HCT116 (cell line): ENCODE data around the gene RNU6-9. TPM values are rescaled to one million over a fixed set of nuclear protein-coding genes. Genes with fewer than 3 reads are reported as not detected.

Experiments
- ATAC-seq: fragments of 200-7000 bp; cut with Tn5 transposase; 2 replicates; pipeline ENCODE4 v1.9.1; 2020; ENCODE audit warnings: mild to moderate bottlenecking, moderate library complexity
- BruUV-seq: library from RNA; stranded (reverse); fragments of 400-500 nt; replicated peaks from 2 replicates; lab custom pipeline; 2021; lab: Mats Ljungman, UMichigan
- CTCF ChIA-PET: fragments of 300-600 bp; sonication (Branson Sonifier 250); formaldehyde crosslinking; loops from one replicate; lab custom pipeline; 2021; ENCODE audit warnings: antibody characterized with exemption; lab: Charles Lee
- POLR2A ChIA-PET: fragments of 300-600, 350-600 bp; sonication (Branson Sonifier 250); formaldehyde crosslinking; loops from one replicate; lab custom pipeline; 2021; ENCODE audit warnings: antibody characterized with exemption; lab: Charles Lee
- RAD21 ChIA-PET, 2 experiments: fragments of 300-600 bp; sonication (Branson Sonifier 250); formaldehyde crosslinking; loops; one replicate each; lab custom pipeline; 2023; ENCODE audit warnings: low total read pairs in 2 of 2; ENCODE audit not compliant: uncharacterized antibody in 2 of 2, unreplicated experiment in 2 of 2, low non-redundant PET in 1 of 2; lab: Charles Lee
- DNase-seq: peaks from one replicate; pipeline ENCODE4 v3.0.0-alpha.2; 2010; ENCODE audit warnings: low read depth, low spot score
- H2AFZ ChIP-seq: fragments of 200-600 bp; shearing (Covaris generic), sonication (generic); 2 replicates; pipeline ENCODE4 v1.6.1; 2017; ENCODE audit warnings: low read depth, mixed run types, mixed read lengths, antibody characterized with exemption, low read length; ENCODE audit not compliant: poor library complexity, severe bottlenecking
- H3K27ac ChIP-seq: 2 replicates; pipeline ENCODE4 v1.5.1; 2012; ENCODE audit warnings: low read depth, low read length
- H3K27me3 ChIP-seq: fragments of 200-600 bp; sonication (generic); 2 replicates; pipeline ENCODE4 v1.6.1; 2016; ENCODE audit warnings: mixed run types, low read length, mixed read lengths; ENCODE audit not compliant: insufficient read depth
- H3K36me3 ChIP-seq, 2 experiments: fragments of 200-500 bp in 1 of 2; fragments of 200-600 bp in 1 of 2; sonication (Bioruptor generic) in 1 of 2; sonication (generic) in 1 of 2; 2 replicates each; pipeline versions ENCODE4 v1.5.1 to v1.6.1; 2014 to 2016; ENCODE audit warnings: low read length in 2 of 2, inconsistent platforms in 1 of 2, mixed read lengths in 1 of 2, mixed run types in 1 of 2; ENCODE audit not compliant: insufficient read depth in 2 of 2, control insufficient read depth in 1 of 2
- H3K4me1 ChIP-seq, 2 experiments: fragments of 200-600 bp in 1 of 2; sonication (generic) in 1 of 2; 2 replicates each; pipeline versions ENCODE4 v1.5.1 to v1.6.1; 2012 to 2017; ENCODE audit warnings: low read length in 2 of 2, inconsistent platforms in 1 of 2, mild to moderate bottlenecking in 1 of 2, mixed read lengths in 1 of 2, mixed run types in 1 of 2, moderate library complexity in 1 of 2; ENCODE audit not compliant: insufficient read depth in 2 of 2, control insufficient read depth in 1 of 2
- H3K4me2 ChIP-seq: fragments of 200-600 bp; sonication (generic); 2 replicates; pipeline ENCODE4 v1.6.1; 2017; ENCODE audit warnings: mixed run types, low read length, mixed read lengths
- H3K4me3 ChIP-seq, 2 experiments: fragments of 200-600 bp in 1 of 2; sonication (generic) in 1 of 2; replicated peaks in 1 of 2; 2 replicates each; pipeline ENCODE4 v1.5.1; 2011 to 2016; ENCODE audit warnings: low read length in 2 of 2, control low read depth in 1 of 2, low read depth in 1 of 2, mild to moderate bottlenecking in 1 of 2, mixed read lengths in 1 of 2, mixed run types in 1 of 2
- H3K79me2 ChIP-seq: fragments of 200-600 bp; sonication (generic); 2 replicates; pipeline ENCODE4 v1.6.1; 2017; ENCODE audit warnings: mild to moderate bottlenecking, mixed run types, low read length, moderate library complexity, mixed read lengths; ENCODE audit not compliant: insufficient read depth
- H3K9ac ChIP-seq: fragments of 200-600 bp; sonication (generic); 2 replicates; pipeline ENCODE4 v1.6.1; 2016; ENCODE audit warnings: low read length, mixed read lengths
- H3K9me2 ChIP-seq: fragments of 200-600 bp; sonication (generic), shearing (Covaris generic); 2 replicates; pipeline ENCODE4 v1.6.1; 2017; ENCODE audit warnings: mixed run types, mild to moderate bottlenecking, moderate library complexity; ENCODE audit not compliant: insufficient read depth
- H3K9me3 ChIP-seq, 2 experiments: fragments of 200-500 bp in 1 of 2; fragments of 200-600 bp in 1 of 2; sonication (Bioruptor generic) in 1 of 2; sonication (generic) in 1 of 2; 2 replicates each; pipeline ENCODE4 v1.6.1; 2014 to 2017; ENCODE audit warnings: low read length in 2 of 2, mixed read lengths in 2 of 2, inconsistent platforms in 1 of 2, low read depth in 1 of 2, mild to moderate bottlenecking in 1 of 2, mixed run types in 1 of 2, moderate library complexity in 1 of 2; ENCODE audit not compliant: control insufficient read depth in 1 of 2, insufficient read depth in 1 of 2
- H4K20me1 ChIP-seq: fragments of 200-600 bp; sonication (generic), shearing (Covaris generic); 2 replicates; pipeline ENCODE4 v1.6.1; 2017; ENCODE audit warnings: mixed run types, mild to moderate bottlenecking, moderate library complexity; ENCODE audit not compliant: insufficient read depth
- ATF3 ChIP-seq: IDR thresholded peaks from 2 replicates; pipeline ENCODE4 v1.6.1; 2012
- CBX3 ChIP-seq: IDR thresholded peaks from 2 replicates; pipeline ENCODE4 v1.6.1; 2012; ENCODE audit warnings: low read depth
- CTCF ChIP-seq, 3 experiments: fragments of 200-600 bp in 1 of 3; sonication (generic) in 1 of 3; IDR thresholded peaks in 2 of 3; conservative IDR thresholded peaks in 1 of 3; 2 replicates each; pipeline ENCODE4 v1.5.1; 2012 to 2017; ENCODE audit warnings: low read depth in 2 of 3, low read length in 2 of 3, antibody characterized with exemption in 1 of 3, borderline replicate concordance in 1 of 3, control low read depth in 1 of 3, mild to moderate bottlenecking in 1 of 3, mixed read lengths in 1 of 3, mixed run types in 1 of 3, moderate library complexity in 1 of 3; ENCODE audit not compliant: insufficient read depth in 1 of 3
- EGR1 ChIP-seq: IDR thresholded peaks from 2 replicates; pipeline ENCODE4 v1.6.1; 2012; ENCODE audit warnings: low read depth
- ELF1 ChIP-seq: IDR thresholded peaks from 2 replicates; pipeline ENCODE4 v1.6.1; 2012; ENCODE audit warnings: low read depth, borderline replicate concordance
- EZH2phosphoT487 ChIP-seq: fragments of 200-600 bp; IDR thresholded peaks from 2 replicates; pipeline ENCODE4 v1.6.1; 2018; ENCODE audit warnings: antibody characterized with exemption, borderline replicate concordance
- FOSL1 ChIP-seq: IDR thresholded peaks from 2 replicates; pipeline ENCODE4 v1.6.1; 2012; ENCODE audit warnings: low read depth
- MAX ChIP-seq: IDR thresholded peaks from 2 replicates; pipeline ENCODE4 v1.6.1; 2012
- POLR2AphosphoS5 ChIP-seq: IDR thresholded peaks from 2 replicates; pipeline ENCODE4 v1.6.1; 2011; ENCODE audit warnings: mild to moderate bottlenecking, low read depth, low read length, moderate library complexity
- REST ChIP-seq: IDR thresholded peaks from 2 replicates; pipeline ENCODE4 v1.6.1; 2012; ENCODE audit warnings: low read depth
- SIN3A ChIP-seq: IDR thresholded peaks from 2 replicates; pipeline ENCODE4 v1.6.1; 2012; ENCODE audit warnings: low read depth
- SP1 ChIP-seq: IDR thresholded peaks from 2 replicates; pipeline ENCODE4 v1.6.1; 2012; ENCODE audit warnings: low read depth
- TCF7L2 ChIP-seq: IDR thresholded peaks from 2 replicates; pipeline ENCODE4 v1.7.0; 2011; ENCODE audit warnings: borderline replicate concordance, inconsistent platforms; ENCODE audit not compliant: insufficient read depth, insufficient read length; ENCODE audit errors: extremely low read depth
- YY1 ChIP-seq: IDR thresholded peaks from 2 replicates; pipeline ENCODE4 v1.6.1; 2011; ENCODE audit warnings: low read length, low read depth, moderate library complexity, mild to moderate bottlenecking; ENCODE audit not compliant: insufficient replicate concordance; ENCODE audit errors: extremely low read depth
- ZBTB33 ChIP-seq: IDR thresholded peaks from 2 replicates; pipeline ENCODE4 v1.6.1; 2011; ENCODE audit warnings: mild to moderate bottlenecking, low read length, moderate library complexity; ENCODE audit not compliant: insufficient replicate concordance; ENCODE audit errors: extremely low read depth
- ZFX ChIP-seq: fragments of 450-650 bp; IDR thresholded peaks from 2 replicates; pipeline ENCODE4 v1.6.1; 2017
- ZNF274 ChIP-seq: fragments of 200-500 bp; sonication (Bioruptor generic); IDR thresholded peaks from 2 replicates; pipeline ENCODE4 v1.6.1; 2014; ENCODE audit warnings: mild to moderate bottlenecking, low read depth, low read length, inconsistent platforms
- intact Hi-C: fragments of 100-400 bp; cut with micrococcal nuclease; formaldehyde crosslinking; loops from 2 replicates; pipeline ENCODE4 v1.10.0; 2022
- total RNA-seq: library from RNA; stranded (reverse); gene quantifications from one replicate; pipeline ENCODE4 v1.2.1, GENCODE V29; 2021; ENCODE audit not compliant: unreplicated experiment

The RNU6-9 gene
- total RNA-seq, 1 experiment from 2014 or later: not detected

- BruUV-seq: no TSS peak
- Histone ChIP-seq H3K4me2 (no peak overlapping the region), H3K9ac (no peak overlapping the region), H4K20me1 (no peaks in the 10 kb centered on the region), H3K27me3 (no peaks in the 10 kb centered on the region), H3K36me3 (no peaks in the 10 kb centered on the region), H2AFZ (no peak overlapping the region), H3K9me3 (no peaks in the 10 kb centered on the region), H3K79me2 (peaks cover 11% of the 10 kb centered on the region; the same call in 1 of the 2 replicates), H3K4me3 (no peak overlapping the region), H3K9me2 (no peaks in the 10 kb centered on the region), H3K27ac (no peak overlapping the region), H3K4me1 (peaks cover 30 to 34% of the 10 kb centered on the region in 2 experiments)
- no peak for DNase-seq
- TF ChIP-seq CBX3: no peak
- TF ChIP-seq SP1: no peak
- TF ChIP-seq ZFX: no peak
- no peak for TF ChIP-seq SIN3A
- TF ChIP-seq EGR1: no peak
- TF ChIP-seq YY1: no peak
- TF ChIP-seq ZBTB33: no peak
- no peak for TF ChIP-seq TCF7L2
- TF ChIP-seq POLR2AphosphoS5: no peak
- TF ChIP-seq MAX: no peak
- TF ChIP-seq FOSL1: no peak
- no peak for TF ChIP-seq ATF3
- no peak for TF ChIP-seq EZH2phosphoT487
- TF ChIP-seq ELF1: no peak
- no peak for TF ChIP-seq REST
- no peak for TF ChIP-seq ZNF274
- no peak for TF ChIP-seq CTCF (IDR thresholded peaks at IDR 0.05 in 2 of 3, conservative IDR thresholded peaks at IDR 0.05 in 1 of 3; ENCODE audit: borderline replicate concordance in 1 of 3, insufficient read depth in 1 of 3, low read depth in 2 of 3, low read length in 2 of 3)
- ATAC-seq: no peak
- ChIA-PET RAD21 (no interaction called here), CTCF (no interaction called here), POLR2A (interaction anchor here (1.4 kb wide), 1 partner anchor 46 kb away, joined by 3 read pairs; the partner anchor contains the start of gene WDR18)
- intact Hi-C loops: no loop called here
Observed at GRCh38 chr19:938233-938923, 45.1 kb downstream of the RNU6-9 start.
